Vagina (tissue), 2 donors: ENCODE measurements around the gene FAM9C.

Experiments used
- CTCF ChIP-seq, 3 experiments: fragments of 450-650 bp in 2 of 3; fragments of 200-600 bp in 1 of 3; sonication (generic) in 1 of 3; IDR thresholded peaks; one replicate each; pipeline ENCODE4 v1.5.1; 2017 to 2019; ENCODE audit warnings: antibody characterized with exemption in 3 of 3, mild to moderate bottlenecking in 2 of 3, moderate library complexity in 2 of 3
- POLR2AphosphoS5 ChIP-seq, 2 donors: sonication (generic); formaldehyde crosslinking; IDR thresholded peaks; one replicate each; pipeline ENCODE4 v1.9.0; 2017; ENCODE audit warnings: antibody characterized with exemption in 2 of 2, mild to moderate bottlenecking in 2 of 2, low read depth in 1 of 2; ENCODE audit not compliant: insufficient read depth in 1 of 2

GRCh38 chrX:13023567-13023966 is 20.9 kb downstream of the FAM9C start:
- TF ChIP-seq CTCF (IDR thresholded peaks at IDR 0.05) (no peak), POLR2AphosphoS5 (IDR thresholded peaks at IDR 0.05; ENCODE audit: insufficient read depth in 1 of 2, low read depth in 1 of 2) (no peak)
